Fibroblast of mammary gland (primary cell): ENCODE results near the gene OTULINL.

Experiments
- DNase-seq: peaks from one replicate; pipeline ENCODE4 v3.0.0-alpha.2; 2010; ENCODE audit warnings: low read depth
- H3K4me3 ChIP-seq: 2 replicates; pipeline ENCODE4 v1.5.1; 2011; ENCODE audit warnings: low read depth, mild to moderate bottlenecking, low read length, moderate library complexity; ENCODE audit not compliant: control insufficient read depth
- CTCF ChIP-seq: conservative IDR thresholded peaks from 2 replicates; pipeline ENCODE4 v1.5.1; 2011; ENCODE audit warnings: low read depth, low read length, inconsistent platforms; ENCODE audit not compliant: control insufficient read depth, insufficient read depth

Gene OTULINL

GRCh38 chr5:14576206-14576605 lies 5.4 kb upstream of the OTULINL start:
- no peak for TF ChIP-seq CTCF
- no peak for DNase-seq

DNA sequence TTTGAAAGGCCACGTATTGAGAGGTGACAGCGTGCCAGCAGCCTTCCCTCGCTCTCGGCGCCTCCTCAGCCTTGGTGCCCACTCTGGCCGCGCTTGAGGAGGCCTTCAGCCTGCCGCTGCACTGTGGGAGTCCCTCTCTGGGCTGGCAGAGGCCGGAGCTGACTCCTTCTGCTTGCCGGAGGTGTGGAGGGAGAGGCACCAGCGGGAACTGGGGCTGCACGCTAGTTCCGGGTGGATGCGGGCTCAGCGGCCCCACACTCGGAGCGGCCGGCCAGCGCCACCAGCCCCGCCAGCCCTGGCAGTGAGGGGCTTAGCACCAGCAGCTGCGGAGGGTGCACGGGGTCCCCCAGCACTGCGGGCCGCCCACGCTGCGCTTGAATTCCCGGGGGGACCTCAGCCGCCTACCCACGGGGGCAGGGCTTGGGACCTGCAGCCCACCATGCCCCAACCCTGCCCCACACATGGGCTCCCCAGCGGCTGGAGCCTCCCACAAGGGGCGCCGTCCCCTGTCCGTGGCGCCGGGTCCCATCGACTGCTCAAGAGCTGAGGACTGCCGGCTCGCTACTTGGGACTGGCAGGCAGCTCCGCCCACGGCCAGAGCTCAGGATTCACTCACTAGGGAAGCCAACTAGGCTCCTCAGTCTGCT lies 4.4 kb upstream of the OTULINL start:
- H3K4me3 ChIP-seq = no peak overlapping the region
- no peak for DNase-seq
- TF ChIP-seq CTCF = no peak

More at GRCh38 chr5:14576206-14576605, 5.4 kb upstream of the OTULINL start:
- no peak overlapping the region for H3K4me3 ChIP-seq

GRCh38 chr5:14577971-14578370 lies 3.6 kb upstream of the OTULINL start:
- no peak for DNase-seq
- no peak for TF ChIP-seq CTCF
- H3K4me3 ChIP-seq = no peak overlapping the region

- no peak for DNase-seq
- TF ChIP-seq CTCF = no peak
- H3K4me3 ChIP-seq = no peak overlapping the region
Observed at GRCh38 chr5:14579246-14579645, 2.3 kb upstream of the OTULINL start.

DNA sequence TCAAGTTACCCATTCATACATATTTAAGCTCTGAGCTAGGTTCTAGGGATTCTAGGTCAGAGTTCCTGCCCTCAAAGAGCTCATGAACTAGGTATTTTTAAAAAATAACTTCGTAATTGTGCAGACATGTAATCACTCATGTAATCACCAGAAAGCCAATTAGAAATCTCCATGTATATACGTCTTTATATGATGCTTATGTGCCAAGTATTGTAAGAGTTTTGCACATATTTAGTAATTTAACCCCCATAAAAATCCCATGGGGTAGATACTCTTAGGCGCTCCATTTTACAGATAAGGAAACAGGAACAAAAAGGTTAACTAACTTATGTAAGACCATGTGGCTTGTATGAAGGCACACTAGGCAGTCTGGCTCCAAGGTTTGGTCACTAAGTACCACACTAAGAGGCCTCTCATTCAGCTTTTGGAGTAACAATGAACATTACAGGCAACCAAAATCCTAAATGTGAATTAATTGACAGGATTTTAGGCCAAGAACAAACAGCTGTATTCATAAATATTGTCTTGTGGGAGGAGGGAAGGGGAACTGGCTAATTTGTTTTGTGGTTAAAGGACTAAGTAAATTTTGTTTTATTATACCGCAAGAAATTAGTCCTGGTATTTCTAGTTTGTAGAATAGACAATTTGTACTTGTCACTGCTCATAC lies 1.7 kb upstream of the OTULINL start:
- no peak overlapping the region for H3K4me3 ChIP-seq
- no peak for DNase-seq
- no peak for TF ChIP-seq CTCF

DNA sequence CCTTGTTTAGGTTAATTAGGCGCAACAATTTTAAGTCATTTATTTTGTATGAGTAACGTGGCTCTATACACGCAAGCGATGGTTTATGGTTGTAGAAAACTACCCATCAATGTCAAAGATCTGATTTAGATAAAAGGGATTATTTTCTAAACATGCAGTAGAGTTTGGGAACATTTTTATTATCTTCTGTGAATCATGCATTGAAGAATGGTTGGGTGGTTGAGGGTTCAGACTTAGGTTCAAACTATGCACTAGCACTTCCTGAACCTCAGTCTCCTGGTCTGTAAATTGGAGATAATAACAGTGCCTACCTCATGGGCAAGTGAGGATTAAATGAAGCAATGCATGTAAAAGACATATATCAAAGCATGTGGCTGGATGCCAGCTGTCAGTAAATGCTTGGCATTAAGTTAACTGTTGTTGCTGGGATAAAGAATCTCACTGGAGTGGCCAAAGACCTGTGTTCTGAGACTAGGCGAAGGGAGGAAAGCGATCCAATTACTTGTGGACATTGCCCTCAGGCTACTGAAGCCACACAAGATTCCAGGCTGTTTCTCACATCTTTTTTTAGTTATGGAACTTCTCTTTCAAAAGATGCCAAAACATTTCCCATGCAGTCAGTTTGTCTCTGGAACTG lies 1.1 kb upstream of the OTULINL start:
- no peak for DNase-seq
- no peak overlapping the region for H3K4me3 ChIP-seq
- TF ChIP-seq CTCF = no peak
